ENCODE data around the gene RAP1GAP2.

DNA sequence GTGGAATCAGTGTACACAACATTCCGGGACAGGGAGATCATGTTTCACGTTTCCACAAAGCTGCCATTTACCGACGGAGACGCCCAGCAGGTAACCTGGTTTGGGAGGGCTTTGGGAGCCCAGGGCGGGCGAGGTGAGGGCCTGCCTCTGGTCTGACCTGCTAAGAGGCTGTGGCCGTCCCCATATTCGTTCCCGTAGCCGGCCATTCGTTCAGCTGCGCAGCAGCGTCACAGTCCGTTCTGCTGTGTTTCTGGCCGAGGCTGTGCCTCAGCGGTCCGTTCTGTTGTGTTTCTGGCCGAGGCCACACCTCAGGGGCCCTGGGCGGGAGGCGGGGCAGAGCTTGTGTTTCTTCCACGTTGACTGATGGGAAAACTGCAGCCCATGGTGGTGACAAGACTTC lies 199.1 kb downstream of the RAP1GAP2 start:
- TF ChIP-seq, protein P1, sequence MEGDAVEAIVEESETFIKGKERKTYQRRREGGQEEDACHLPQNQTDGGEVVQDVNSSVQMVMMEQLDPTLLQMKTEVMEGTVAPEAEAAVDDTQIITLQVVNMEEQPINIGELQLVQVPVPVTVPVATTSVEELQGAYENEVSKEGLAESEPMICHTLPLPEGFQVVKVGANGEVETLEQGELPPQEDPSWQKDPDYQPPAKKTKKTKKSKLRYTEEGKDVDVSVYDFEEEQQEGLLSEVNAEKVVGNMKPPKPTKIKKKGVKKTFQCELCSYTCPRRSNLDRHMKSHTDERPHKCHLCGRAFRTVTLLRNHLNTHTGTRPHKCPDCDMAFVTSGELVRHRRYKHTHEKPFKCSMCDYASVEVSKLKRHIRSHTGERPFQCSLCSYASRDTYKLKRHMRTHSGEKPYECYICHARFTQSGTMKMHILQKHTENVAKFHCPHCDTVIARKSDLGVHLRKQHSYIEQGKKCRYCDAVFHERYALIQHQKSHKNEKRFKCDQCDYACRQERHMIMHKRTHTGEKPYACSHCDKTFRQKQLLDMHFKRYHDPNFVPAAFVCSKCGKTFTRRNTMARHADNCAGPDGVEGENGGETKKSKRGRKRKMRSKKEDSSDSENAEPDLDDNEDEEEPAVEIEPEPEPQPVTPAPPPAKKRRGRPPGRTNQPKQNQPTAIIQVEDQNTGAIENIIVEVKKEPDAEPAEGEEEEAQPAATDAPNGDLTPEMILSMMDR (IDR thresholded peaks at IDR 0.05 in 4 of 5, conservative IDR thresholded peaks at IDR 0.05 in 1 of 5): no peak
- no peak for TF ChIP-seq POLR2A (IDR thresholded peaks at IDR 0.05)

Measured in gastrocnemius medialis (tissue), 4 donors.